ENCODE measurements around the gene SERPINB6.
"Not testable (repeated sequence)": the region's sequence is repeated elsewhere in the genome, so short reads cannot be mapped to it uniquely, and the experiment has no call there.

SERPINB6 gene
- long read RNA-seq, donor 1, transcript SERPINB6-206 (7 exons, 1,375 nt) = minor isoform, 5 of 79 reads
- long read RNA-seq, donor 1, transcript SERPINB6-205 (7 exons, 1,315 nt) = major isoform, 24 of 79 reads
- long read RNA-seq, donor 1, transcript SERPINB6-210 (7 exons, 1,638 nt) = minor isoform, 9 of 79 reads
- long read RNA-seq, donor 1, transcript SERPINB6-204 (7 exons, 1,370 nt) = minor isoform, 8 of 79 reads
- long read RNA-seq, donor 1, partial matches to known transcripts = 20 of 79 reads
- long read RNA-seq, donor 1, other reads (novel, unspliced or antisense) = 6 of 79 reads
- long read RNA-seq, donor 2, transcript SERPINB6-205 (7 exons, 1,315 nt) = major isoform, 8 of 15 reads
- long read RNA-seq, donor 2, partial matches to known transcripts = 0 of 15 reads
- long read RNA-seq, donor 2, other reads (novel, unspliced or antisense) = 0 of 15 reads
- long read RNA-seq, donor 3, transcript SERPINB6-205 (7 exons, 1,315 nt) = major isoform, 9 of 46 reads
- long read RNA-seq, donor 3, transcript SERPINB6-204 (7 exons, 1,370 nt) = minor isoform, 6 of 46 reads
- long read RNA-seq, donor 3, transcript SERPINB6-206 (7 exons, 1,375 nt) = minor isoform, 6 of 46 reads
- long read RNA-seq, donor 3, partial matches to known transcripts = 21 of 46 reads
- long read RNA-seq, donor 3, other reads (novel, unspliced or antisense) = 0 of 46 reads
- long read RNA-seq, donor 4, transcript SERPINB6-205 (7 exons, 1,315 nt) = major isoform, 11 of 61 reads
- long read RNA-seq, donor 4, partial matches to known transcripts = 40 of 61 reads
- long read RNA-seq, donor 4, other reads (novel, unspliced or antisense) = 0 of 61 reads
- long read RNA-seq, donor 5, transcript SERPINB6-205 (7 exons, 1,315 nt) = major isoform, 14 of 43 reads
- long read RNA-seq, donor 5, partial matches to known transcripts = 20 of 43 reads
- long read RNA-seq, donor 5, other reads (novel, unspliced or antisense) = 0 of 43 reads
- long read RNA-seq, donor 6, transcript SERPINB6-204 (7 exons, 1,370 nt) = minor isoform, 6 of 56 reads
- long read RNA-seq, donor 6, transcript SERPINB6-205 (7 exons, 1,315 nt) = major isoform, 7 of 56 reads
- long read RNA-seq, donor 6, partial matches to known transcripts = 32 of 56 reads
- long read RNA-seq, donor 6, other reads (novel, unspliced or antisense) = 0 of 56 reads
- long read RNA-seq, donor 7, transcript SERPINB6-212 (6 exons, 3,265 nt) = minor isoform, 6 of 83 reads
- long read RNA-seq, donor 7, transcript SERPINB6-204 (7 exons, 1,370 nt) = minor isoform, 9 of 83 reads
- long read RNA-seq, donor 7, transcript SERPINB6-206 (7 exons, 1,375 nt) = minor isoform, 6 of 83 reads
- long read RNA-seq, donor 7, transcript SERPINB6-205 (7 exons, 1,315 nt) = major isoform, 17 of 83 reads
- long read RNA-seq, donor 7, partial matches to known transcripts = 41 of 83 reads
- long read RNA-seq, donor 7, other reads (novel, unspliced or antisense) = 0 of 83 reads
- long read RNA-seq, donor 8, transcript SERPINB6-206 (7 exons, 1,375 nt) = minor isoform, 5 of 60 reads
- long read RNA-seq, donor 8, transcript SERPINB6-205 (7 exons, 1,315 nt) = major isoform, 17 of 60 reads
- long read RNA-seq, donor 8, transcript SERPINB6-204 (7 exons, 1,370 nt) = minor isoform, 11 of 60 reads
- long read RNA-seq, donor 8, partial matches to known transcripts = 23 of 60 reads
- long read RNA-seq, donor 8, other reads (novel, unspliced or antisense) = 0 of 60 reads

DNA sequence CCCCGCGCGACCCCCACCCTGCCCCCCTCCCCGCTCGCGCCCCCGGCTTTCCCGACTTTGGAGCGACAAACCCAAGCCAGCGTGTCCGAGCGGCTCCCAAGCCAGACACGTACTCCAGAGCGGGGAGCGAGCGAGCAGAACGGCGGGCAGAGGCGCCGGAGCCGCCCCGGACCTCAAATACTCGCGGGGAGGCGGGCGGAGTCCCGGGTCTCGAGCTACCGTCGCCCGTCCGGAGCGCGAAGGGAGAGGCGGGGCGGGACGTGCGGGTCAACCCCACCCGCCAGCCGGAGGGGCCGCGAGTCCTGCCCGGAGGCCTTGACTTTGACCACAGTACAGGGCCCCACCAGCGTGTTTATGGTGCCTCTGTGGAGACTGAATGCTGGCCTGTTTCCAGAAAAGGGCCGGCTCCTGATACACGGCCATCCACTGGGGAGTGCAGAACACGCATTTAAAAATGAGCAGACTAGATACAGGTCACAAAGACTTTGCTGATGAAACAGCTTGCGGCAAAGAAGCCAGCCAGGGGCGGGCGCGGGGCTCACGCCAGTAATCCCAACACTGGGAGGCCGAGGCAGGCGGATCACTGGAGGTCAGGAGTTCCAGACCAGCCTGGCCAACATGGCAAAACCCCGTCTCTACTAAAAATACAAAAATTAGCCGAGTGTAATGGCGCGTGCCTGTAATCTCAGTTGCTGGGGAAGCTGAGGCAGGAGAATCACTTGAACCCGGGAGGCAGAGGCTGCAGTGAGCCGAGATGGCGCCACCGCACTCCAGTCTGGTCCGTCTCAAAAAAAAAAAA lies at the start of gene SERPINB6:
Gene SERPINB6 (minus strand): TSS at position 148 of the 799 bp plus-strand sequence. CDS start 12,235 bp downstream, outside the sequence.
- peak; percentile 91 for DNase-seq

DNA sequence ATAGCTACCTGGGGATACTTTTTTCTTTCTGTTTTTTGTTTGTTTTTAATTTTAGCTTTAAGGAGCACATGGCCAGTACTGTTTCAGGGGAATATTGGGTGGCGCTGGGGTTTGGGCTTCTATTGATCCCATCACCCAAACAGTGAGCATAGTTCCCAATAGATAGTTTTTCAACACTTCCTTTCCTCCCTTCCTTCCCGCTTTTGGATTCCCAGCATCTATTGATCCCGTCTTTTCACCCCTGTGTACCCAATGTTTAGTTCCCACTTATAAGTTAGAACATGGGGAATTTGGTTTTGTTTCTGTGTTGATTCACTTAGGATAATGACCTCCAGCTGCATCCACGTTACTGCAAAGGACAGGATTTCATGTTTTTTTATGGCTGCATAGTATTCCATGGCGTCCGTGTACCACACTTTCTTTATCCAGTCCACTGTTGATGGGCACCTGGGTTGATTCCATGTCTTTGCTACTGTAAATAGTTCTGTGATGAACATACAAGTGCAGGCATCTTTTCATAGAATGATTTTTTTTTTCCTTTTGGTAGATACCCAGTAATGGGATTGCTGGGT lies 48.5 kb upstream of the SERPINB6 start:
- no peak for DNase-seq

DNA sequence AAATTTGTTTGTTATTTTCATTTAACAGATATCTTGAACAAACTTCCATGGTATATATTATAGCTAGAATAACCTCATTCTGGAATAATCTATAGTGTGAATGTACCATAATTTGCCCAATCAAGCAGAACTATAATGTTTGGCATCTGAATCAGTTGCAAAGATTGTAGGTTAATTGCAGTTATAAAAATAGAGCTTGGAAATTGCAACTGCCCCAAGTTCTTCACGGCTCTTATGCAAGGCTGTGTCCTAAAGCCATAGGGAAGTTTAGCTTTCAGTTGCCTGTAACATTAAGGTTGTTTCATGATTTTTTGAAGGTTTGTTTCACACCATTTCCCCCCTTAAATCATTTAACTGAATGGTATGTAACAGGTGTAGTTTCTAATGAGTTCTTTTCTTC lies 47.7 kb upstream of the SERPINB6 start:
- DNase-seq = no peak

DNA sequence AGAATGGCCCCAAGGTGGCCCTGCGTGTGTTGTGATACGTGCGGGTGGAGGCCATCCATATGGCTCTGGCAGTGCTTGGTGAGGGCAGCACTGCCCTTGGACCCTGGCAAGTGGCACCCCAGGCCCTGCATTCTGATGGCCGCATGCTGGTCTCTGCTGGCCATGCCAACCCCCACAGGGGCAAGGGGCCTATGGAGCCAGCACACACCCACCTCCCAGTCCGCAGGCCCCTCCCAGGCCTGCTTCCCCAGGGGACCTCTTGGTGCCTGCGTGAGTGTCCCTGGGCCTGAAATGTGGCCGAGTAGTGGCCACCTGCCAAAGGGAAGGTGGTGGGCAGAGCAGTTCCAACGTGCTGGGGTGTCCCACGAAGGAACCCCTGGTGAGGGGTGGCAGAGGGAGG lies 45.9 kb upstream of the SERPINB6 start:
- DNase-seq = no peak

DNA sequence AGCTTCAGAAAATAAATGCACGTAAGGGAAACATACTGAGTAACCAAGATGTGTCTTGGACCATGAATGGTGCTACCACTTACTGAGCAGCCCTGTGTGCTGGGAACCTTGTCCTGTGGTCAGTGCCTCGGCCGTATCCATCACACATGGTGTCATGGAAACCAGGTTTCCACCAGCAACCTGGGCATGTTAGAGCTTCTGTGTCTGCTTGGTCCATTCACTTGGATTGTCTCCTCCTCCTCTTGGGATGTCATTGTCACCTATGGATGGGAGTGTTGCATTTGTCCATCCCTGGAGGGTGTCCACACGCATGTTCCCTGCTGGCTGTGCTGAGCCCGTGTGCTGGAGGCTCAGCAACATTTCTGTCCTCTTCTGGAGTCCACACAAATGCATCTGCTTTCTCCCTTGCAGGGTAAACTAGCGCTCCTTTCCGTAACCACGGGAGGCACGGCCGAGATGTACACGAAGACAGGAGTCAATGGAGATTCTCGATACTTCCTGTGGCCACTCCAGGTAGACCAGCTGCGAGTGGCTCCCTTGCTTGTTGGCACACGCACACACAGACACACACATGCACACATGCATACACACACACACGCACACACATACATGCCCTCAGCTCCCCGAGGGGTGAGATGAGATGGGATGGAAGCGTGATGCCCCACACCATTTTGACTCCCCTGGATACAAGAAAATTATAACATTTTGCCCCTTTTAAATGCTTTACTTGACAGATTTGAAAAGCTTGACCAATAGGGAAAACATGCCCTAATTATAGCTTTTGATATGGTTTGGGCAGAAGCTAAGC lies 45.3 kb upstream of the SERPINB6 start:
- no peak for DNase-seq

DNA sequence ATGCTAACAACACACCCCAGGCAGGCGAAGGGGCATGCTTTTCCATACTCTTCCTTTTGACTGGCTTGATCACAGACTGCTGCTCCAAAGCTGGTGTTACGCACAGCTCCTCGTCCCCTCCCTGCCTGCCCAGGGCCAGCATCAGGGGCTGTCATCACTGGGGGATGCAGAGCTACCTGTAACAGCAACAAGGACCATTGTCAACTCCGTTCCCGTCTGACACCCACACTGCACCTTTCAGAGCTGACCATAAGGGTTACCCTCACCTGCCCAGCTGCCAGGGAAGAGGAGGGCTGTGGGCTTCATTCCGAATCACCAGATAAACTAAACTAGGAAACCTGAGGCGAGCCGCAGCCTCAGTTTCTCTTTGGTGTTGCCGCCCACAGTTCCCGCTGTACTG lies 43.8 kb upstream of the SERPINB6 start:
- DNase-seq = no peak

DNA sequence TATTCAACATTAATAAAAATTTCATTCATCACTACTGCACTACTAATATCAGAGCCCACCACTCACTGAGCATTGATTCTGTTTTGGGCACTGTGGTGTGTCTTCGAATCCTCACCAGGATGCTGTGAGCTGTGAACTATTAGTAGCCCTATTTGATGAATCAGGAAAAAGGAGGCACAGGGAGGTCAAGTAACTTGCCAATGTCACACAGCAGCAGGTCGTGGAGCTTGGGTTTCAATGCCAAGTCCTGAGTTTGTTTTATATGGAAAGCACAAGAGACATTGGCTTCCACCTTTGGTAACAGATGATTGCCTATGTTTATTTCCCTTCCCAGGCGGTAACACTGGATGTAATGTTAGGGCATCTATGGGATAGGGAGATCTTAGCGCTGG lies 43.3 kb upstream of the SERPINB6 start:
- no peak for DNase-seq

DNA sequence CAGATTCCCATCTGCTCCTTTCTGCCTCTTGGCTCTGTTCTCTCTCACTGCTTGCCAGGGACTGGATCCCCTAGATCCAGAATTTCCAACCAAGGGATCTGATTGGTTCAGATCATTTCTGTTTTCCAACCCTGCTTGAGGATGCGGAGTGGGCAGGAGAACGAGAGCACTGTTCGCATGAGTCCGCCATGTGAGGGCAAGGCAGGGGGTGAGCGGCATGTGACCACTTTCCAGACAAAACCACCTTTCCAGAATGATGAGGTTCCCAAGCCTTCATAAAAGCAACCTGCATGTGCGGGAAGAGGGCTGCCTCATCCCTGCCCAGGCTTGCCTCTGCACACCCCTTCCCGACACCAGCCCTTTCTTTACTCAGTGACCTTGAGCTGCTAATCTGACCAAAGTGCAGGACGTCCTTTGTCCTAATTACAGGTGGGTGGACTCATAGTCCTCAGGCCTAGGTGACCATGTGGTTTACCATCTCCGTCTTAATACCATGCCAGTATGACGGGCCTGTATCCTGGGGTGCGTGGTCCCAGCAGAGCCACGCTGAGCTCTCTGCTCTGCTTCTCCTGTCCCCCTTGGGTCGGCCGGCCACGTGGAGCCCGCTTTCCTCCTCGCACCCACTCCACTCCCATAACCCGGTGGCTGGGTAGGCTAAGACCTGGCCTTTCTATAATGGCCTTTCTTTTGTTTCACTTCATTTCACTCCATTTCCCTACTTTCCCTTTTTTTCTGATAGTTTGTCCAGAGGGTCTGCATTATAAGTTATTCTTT lies 42.7 kb upstream of the SERPINB6 start:
- DNase-seq = no peak

DNA sequence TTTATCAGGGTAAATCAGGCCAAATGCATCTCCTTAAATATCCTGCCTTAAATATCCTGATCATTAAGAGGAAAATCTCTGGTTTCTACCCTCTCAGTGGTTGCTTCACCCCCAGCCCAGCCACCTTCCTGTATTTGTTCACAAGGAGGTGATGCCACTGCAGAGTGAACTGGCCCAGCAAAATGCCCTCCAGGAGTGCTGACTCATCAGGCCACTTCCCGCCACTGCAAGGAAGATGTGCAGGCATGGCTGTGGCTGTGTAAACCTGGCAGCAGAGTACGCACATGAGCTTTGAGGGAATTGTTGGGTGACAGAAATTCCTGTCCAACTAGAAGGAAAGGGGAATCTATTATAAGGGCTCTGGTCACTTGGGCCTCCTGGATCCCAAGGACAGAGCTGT lies 42.1 kb upstream of the SERPINB6 start:
- DNase-seq = no peak

DNA sequence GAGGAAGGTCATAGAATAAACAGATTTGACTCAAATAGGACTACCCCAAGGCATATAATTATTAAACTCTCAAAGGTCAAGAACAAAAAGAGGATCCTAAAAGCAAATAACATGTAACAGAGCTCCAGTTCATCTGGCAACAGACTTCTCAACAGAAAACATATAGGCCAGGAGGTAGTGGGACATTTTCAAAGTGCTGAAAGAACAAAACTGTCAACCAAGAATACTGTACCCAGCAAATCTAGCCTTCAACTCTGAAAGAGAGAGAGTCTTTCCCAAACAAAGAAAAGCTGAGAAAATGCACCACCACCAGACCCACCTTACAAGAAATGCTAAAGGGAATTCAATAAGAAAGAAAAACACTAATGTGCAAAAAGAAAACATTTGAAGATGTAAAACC lies 40.2 kb upstream of the SERPINB6 start:
- DNase-seq = no peak

DNA sequence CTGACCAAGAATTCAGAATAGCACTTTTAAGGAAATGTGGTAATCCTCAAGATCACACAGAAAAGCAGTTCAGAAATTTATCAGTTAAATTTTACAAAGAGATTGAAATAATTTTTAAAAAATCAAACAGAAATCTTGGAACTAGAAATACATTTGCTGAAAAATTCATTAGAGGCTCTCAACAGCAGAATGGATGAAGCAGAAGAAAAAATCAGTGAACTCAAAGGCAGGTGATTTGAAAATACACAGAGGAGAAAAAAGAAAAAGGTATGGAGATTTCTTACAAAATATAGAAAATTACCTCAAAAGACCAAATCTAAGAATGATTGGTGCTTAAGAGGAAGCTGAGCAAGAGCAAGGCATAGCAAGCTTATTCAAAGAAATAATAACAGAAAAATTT lies 39.8 kb upstream of the SERPINB6 start:
- DNase-seq = no peak

DNA sequence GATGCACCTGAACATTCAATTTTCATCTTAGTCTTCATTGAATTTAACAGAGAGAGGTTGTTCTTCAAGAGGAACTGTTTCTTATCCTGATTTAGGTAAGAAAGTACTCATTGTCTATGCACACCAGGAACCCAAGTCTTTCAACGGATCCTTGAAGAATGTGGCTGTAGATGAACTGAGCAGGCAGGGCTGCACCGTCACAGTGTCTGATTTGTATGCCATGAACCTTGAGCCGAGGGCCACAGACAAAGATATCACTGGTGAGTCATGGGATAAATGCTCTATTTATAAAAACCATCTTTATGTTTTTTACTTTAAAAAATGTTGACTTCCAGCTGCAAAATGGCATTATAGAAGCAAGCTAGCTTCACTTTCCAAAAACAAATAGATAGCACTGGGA lies 38.6 kb upstream of the SERPINB6 start:
- no peak for DNase-seq

DNA sequence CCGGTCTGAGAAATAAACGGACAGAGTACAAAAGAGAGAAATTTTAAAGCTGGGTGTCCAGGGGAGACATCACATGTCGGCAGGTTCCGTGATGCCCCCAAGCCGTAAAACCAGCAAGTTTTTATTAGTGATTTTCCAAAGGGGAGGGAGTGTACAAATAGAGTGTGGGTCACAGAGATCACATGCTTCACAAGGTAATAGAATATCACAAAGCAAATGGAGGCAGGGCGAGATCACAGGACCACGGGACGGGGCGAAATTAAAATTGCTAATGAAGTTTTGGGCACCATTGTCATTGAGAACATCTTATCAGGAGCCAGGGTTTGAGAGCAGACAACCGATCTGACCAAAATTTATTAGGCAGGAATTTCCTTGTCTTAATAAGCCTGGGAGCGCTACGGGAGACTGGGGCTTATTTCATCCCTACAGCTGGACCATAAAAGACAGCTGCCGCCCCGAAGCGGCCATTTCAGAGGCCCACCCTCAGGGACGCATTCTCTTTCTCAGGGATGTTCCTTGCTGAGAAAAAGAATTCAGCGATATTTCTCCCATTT lies 37.4 kb upstream of the SERPINB6 start:
- DNase-seq = not testable (repeated sequence)

DNA sequence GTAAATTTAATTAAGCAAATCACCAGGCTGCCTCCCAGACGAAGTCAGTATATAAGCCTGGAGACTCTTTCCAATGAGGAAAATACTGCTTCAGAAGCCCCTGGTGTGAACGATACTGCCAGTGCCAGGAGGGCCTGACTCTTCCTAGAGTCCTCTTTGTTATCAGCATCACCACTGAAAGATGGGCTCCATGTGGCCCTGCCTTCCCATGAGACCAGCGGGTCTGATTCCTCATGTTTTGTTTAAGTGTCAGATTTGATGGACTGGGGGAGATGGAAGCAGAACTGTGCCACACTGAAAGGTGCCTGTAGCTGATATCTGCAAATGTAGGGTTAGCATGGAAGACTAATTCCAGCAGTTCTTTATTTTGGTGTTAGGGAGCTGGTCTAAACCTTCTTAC lies 36.2 kb upstream of the SERPINB6 start:
- no peak for DNase-seq

DNA sequence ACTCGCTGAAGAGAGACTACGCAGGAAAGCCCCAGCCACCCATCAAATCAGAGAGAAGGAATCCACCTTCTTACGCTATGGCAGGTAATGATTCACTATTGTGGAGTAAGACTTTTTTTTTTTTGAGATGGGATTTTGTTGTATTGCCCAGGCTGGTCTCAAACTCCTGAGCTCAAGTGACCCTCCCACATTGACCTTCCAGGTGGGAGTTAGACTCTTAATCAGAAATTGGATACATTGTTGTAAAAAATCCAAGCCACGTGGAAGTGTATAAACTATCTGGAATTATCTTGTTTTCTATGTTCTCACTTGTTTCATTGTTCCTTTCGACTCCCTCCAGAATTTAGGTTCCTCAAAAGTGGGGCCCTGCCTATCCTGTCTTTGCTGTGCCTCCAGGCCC lies 35.1 kb upstream of the SERPINB6 start:
- no peak for DNase-seq

DNA sequence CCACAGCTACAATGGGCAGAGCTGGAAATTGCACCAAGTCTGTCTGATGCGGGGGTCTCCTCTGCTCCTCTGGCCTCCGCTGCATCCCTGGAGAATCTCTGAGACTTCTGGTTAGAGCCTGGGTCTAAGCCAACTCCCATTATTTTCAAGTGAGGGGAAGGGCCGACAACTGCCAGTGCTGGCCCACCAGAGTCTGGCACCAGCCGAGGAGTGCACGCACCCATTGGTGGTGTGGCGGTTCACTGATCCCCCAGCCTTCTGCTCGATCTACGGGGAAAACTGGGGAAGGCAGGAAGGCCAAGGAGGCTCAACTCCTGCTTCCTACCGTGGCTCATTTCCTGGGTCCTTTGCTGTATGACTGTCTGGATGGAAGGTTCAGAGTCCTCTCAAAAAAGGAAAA lies 34.5 kb upstream of the SERPINB6 start:
- DNase-seq = no peak

DNA sequence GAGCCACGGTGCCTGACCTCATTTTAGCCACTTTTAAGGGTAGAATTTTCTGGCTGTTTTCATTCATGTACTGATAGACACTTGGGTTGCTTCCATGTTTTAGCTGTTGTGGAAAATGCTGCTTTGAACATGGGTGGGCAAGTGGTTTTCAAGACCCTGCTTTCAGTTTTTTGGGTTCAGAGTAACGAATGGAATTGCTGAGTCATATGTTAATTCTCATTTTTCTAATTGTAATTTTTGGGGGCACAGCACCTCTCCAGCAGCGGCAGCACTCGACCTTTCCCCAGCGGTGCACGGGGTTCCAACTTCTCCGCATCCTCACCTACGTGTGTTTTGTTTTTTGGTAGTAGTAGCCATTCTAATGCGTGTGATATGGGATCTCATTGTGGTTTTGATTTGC lies 33.7 kb upstream of the SERPINB6 start:
- no peak for DNase-seq

DNA sequence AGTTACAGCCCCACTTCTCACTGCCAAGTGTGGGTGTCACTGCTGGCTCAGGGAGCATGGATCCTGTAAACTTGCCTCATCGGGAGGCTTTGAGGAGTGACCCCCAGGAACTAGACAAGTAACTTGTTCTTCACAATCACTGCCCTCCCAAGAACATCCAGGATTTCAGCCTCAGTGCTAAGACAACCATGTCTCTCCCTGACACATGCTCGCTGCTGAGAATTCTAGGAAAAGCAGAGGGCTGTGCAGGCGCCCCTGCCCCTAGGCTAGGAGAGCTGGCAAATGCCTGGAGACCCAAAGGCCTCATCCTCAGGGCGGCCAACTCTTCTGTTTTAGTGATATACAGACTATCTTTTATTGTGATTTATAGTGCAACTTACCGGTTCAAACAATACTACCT lies 31.9 kb upstream of the SERPINB6 start:
- not testable (repeated sequence) for DNase-seq

Measured in right kidney (tissue), 9 donors.